Activated CD4-positive, alpha-beta T cell treated with anti-CD3 and anti-CD28 coated beads, Interleukin-2, amount 50 U/mL, for 4 hours (primary cell): ENCODE data around the gene MBD6.
"Not testable (repeated sequence)": the region's sequence is repeated elsewhere in the genome, so short reads cannot be mapped to it uniquely, and the experiment has no call there.

Experiments used
- DNase-seq, 2 experiments: peaks; one replicate each; pipeline ENCODE4 v3.0.0-alpha.2; 2020

The MBD6 gene

DNA sequence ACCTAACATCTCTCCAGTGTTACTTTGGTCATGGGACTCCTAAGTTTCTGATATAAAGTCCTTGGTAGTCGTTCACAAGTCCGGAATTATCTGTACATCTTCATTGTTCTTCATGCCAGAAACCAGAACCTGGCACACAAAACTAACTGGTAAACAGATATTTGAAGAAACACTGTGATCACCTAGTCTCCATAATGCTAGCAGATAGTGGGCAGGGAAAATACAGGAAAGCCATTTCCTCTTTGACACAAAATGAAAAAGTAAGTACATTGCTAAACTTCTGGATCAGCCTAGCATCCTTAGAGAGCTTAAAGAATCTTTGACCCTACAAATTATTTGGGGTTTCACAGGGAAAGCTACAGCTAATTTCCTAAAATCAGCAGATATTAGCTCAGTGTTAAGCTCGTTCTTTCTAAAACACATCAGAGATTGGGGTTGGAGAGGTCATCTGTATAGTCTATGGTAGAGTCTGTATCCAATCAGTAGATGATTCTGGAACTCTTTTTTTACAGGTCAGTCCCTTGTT, 7.2 kb upstream of the MBD6 start:
- DNase-seq, result no peak

DNA sequence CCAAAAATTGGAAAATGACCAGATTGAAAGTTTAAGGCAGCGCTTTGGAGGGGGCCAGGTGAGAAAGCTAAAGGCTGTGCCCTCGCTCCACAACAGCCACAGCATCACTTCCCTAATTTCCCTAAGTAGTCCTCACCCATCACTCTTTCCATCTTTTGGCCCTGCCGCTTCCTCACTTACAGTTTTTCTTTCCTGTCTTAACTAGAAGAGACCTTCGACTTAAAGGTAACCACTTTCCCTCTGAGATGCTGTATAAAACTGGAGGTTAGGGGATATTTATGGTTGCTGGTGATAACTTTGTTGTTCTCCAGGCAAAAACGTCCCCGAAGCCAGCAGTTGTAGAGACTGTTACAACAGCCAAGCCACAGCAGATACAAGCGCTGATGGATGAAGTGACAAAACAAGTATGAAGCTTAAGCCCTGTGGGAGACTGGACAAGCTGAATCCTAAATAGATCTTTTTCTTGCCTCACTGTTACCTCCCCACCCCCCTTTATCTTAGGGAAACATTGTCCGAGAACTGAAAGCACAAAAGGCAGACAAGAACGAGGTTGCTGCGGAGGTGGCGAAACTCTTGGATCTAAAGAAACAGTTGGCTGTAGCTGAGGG, 6.6 kb upstream of the MBD6 start:
- no peak for DNase-seq

GRCh38 chr12:57516617-57517153, 5.9 kb upstream of the MBD6 start:
- no peak for DNase-seq

DNA sequence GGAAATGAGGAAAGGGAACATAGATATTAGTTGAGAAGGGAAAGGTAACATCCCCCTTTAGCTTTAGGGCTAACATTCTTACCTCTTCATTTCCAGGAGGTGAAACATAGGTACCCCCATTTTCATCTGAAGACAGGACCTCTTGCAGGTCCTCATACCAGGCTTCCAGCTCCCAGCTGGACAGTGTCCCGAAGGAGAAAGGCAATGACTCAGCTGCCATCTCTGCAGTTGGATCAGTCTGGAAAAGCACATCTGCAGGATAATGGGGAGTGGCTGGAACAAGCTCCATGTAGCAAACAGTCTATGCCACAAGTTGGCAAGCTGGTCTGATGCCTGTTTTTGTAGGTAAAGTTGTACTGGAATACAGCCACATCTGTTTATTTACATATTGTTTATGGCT, 5.4 kb upstream of the MBD6 start:
- DNase-seq, result no peak

GRCh38 chr12:57517718-57518117, 4.9 kb upstream of the MBD6 start:
- DNase-seq, result not testable (repeated sequence)

DNA sequence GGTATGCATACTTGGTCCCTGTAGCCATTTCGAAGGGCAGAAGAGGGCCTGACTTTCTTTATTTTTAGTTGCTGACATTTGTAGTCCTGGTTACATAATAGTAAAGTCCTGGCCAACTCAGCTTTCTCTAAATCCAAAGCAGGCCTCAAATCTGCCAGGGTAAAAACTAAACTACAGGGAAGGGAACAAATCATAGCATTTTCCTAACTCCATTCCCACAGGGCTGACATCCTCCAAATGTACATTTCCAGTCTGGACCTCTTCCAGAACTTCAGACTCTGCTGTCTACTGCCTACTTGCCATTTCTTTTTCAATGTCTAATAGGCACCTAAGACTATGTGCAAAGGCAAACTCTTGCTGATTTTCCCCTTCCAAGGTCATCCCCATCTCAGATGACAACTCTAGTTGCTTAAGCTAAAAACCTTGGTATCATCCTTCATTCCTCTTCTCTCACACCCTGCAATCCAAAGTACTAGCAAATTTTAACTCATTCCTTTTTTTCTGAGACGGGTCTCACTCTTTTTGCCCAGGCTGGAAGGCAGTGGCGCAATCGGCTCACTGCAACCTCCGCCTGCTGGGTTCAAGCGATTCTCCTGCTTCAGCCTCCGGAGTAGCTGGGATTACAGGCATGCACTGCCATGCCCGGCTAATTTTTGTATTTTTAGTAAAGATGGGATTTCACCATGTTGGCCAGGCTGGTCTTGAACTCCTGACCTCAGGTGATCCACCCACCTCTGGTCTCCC, 4.3 kb upstream of the MBD6 start:
- DNase-seq, result no peak

DNA sequence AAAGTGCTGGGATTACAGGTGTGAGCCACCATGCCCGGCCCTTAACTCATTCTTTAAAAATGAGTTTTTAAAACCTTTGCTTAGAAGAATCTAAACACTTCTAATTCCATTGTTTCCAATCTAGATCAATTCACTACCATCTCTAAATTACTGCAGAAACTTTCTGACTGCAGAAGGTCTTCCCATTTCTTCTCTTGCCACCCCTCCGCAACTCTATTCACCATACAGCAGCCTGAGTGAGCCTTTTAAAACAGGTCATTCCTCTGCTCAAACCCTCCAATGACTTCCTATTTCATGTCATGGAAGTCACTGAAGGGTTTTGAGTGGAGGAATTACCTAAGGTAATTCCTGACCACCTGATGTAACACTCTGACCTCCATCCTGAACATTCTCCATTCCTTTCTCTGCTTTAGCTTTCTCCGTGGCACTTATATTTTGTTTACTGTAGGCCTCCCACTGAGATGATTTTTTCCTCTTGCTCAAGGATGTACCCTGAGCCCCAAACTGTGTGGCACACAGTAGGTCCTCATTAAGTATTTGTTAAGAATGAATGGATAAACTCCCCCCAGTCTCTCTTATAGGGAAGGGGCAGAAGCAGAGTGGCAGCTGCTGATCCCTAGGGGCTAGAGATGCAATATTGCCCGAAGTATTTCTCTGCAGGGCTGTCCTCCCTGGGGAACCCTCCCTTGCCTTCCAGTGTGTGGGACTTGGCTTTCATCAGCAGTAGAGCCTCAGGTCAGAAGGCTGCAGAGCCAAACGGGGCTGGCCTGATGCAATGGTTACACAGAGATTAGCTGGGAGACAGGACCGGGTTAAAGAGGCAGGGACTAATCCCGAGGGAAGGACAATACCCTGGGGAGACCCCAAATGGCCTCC, 3.5 kb upstream of the MBD6 start:
- DNase-seq, result no peak

- peak in 1 of 2 experiments; percentile 15 for DNase-seq
These were observed 2.9 kb upstream of the MBD6 start for GRCh38 chr12:57519796-57520052.

DNA sequence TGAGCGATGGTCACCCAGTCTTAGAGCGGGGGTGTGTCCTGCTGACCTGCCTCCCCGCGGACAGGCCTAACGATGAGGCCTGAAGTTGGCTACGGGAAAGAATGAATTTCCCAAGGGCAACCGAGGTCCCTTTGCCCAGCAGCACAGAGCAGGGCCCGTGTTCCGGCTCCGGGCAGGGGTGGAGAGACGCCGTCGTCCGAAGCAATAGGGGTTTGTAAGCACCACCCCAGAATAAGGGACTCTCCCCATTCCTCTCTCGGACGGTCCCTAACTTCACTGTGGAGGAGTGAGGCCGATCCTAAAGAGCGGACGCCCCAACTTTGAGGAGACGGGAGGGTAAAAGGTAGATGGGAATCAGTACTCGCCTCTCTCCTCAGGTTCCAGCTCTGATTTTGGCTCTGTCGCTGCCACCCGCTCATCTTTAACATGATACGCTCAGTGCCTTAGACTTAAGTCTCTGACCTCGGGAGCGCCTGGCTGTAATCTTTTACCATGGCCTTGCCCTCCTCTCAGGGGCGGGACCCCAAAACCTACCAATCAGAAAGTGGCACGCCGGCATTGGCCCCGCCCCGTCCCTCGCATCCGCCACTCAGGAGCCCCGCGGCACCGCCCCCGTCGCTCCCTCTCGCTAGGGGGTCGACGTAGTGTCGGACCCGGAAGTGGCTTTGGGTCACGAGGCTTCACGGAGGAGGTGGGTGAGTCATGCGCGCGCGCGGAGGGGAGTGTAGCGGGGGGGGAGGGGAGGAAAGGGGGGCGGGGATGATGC, 2.4 kb upstream of the MBD6 start, which contains the start of gene DDIT3:
TSS of gene DDIT3 (minus strand) at position 462 of the 766 bp plus-strand sequence. CDS start 3,108 bp downstream, outside the sequence.
- DNase-seq, result peak; percentile 99 to 100

DNA sequence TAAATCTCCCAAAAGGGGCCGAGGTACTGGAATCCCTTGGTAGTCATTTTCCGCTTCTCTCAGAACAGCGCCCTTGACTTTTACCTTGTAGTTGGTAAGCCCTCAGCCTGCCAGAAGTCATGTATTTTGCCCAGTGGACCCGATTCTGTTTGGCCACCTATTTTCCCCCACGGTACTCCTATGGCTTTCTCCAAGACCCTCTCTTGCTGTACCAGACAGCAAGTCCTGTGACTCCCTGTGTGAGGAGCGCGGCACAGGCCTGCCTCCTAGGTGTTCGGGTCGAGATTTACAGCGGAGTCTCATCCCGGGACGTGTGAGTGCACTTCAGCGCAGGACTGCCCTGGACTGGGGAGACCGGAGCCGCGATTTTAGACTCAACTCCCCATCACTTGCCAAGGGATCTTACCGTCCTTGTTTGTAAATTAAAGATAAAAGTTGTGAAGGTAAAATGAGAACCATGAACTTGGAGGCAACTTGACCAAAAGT, 1.1 kb upstream of the MBD6 start:
- DNase-seq, result peak in 1 of 2 experiments; percentile 19

- DNase-seq, result peak; percentile 42 to 46
These were observed 472 bp downstream of the MBD6 start for GRCh38 chr12:57522887-57523705.

DNA sequence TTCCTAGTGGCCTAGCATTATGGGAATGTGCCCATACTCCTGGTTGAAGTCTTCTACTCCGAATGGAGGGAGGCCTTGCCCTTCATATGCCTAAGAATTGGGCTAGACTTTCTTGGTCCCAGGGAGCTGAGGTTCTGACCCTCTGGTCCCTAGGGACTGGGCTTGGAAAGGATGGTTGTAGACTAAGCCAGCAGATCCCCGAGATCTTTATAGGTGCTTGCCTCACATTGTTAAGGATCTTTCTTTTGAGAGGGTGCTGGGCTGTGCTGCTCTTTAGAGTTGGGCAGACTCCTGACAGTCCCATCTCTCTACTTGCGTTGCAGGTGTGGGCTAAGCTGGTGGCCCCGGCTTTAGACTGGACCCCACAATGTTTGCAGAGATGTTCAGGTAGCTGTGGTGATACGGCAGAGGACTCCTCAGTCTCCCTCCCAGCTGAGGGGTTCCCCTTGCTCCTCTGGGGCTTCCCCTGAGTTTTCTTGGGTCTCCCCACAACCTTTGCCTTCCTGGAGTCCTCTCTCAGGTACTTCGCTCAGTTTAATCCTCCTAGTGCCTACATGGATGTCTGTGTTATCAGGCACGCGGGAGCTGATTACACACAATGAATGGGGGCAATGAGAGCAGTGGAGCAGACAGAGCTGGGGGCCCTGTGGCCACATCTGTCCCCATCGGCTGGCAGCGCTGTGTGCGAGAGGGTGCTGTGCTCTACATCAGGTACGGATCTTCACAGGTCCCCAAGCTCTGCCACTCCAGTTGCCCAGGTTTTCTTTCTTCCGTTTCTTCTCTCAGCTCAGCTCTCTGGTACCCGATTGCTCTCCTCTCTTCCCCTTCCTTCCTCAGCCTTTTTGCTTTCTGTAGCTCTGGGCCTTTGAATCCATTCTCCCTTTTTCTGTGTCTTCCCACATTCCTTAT, 1.3 kb downstream of the MBD6 start:
- no peak for DNase-seq

GRCh38 chr12:57524814-57525614, 2.4 kb downstream of the MBD6 start:
- DNase-seq, result no peak

DNA sequence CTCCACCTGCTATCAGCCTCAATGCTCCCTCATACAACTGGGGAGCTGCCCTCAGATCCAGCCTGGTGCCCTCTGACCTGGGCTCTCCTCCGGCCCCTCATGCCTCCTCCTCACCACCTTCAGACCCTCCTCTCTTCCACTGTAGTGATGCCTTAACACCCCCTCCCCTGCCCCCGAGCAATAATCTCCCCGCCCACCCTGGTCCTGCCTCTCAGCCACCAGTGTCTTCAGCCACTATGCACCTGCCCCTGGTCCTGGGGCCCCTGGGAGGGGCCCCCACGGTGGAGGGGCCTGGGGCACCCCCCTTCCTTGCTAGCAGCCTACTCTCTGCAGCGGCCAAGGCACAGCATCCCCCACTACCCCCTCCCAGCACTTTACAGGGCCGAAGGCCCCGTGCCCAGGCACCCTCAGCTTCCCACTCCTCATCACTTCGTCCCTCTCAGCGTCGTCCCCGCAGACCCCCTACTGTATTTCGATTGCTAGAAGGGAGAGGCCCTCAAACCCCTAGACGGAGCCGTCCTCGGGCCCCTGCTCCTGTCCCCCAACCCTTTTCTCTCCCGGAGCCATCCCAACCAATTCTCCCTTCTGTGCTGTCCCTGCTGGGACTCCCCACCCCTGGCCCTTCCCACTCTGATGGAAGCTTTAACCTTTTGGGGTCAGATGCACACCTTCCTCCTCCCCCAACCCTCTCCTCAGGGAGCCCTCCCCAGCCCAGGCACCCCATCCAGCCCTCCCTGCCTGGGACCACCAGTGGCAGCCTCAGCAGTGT, 3.2 kb downstream of the MBD6 start:
- no peak for DNase-seq

GRCh38 chr12:57526477-57527126, 4.0 kb downstream of the MBD6 start:
- DNase-seq, result no peak

DNA sequence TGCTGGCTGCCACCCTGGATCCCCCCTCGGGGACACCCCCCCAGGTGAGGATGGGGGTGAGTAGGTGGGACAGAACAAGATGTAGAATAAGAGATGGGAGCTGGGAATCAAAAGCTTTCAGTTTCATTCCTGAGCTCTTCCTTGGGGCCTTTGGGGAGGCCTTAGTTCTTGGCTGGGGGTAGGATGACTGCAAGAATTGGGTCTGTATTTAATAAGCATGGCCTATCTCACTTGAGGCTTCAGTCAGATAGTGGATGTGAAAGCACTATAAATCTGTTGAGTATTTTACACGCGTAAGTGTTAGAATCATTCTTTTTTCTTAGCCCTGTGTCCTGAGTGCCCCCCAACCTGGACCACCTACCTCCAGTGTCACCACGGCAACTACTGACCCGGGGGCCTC, 4.6 kb downstream of the MBD6 start:
- no peak for DNase-seq

DNA sequence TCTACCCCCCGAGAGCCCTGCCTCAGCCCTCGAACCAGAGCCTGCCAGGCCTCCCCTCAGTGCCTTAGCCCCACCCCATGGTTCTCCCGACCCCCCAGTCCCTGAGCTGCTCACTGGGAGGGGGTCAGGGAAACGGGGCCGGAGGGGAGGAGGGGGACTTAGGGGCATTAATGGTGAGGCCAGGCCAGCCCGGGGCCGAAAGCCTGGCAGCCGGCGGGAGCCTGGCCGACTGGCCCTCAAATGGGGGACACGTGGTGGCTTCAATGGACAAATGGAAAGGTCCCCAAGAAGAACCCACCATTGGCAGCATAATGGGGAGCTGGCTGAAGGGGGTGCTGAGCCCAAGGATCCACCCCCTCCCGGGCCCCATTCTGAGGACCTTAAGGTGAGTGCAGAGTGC, 5.6 kb downstream of the MBD6 start:
- DNase-seq, result no peak
